ENCODE measurements around the gene TXLNB. TPM values are rescaled to one million over a fixed set of nuclear protein-coding genes. Genes with fewer than 3 reads are reported as not detected.

TXLNB gene
- total RNA-seq, 1 experiment from 2014 or later: not detected

GRCh38 chr6:139251045-139251690, 40.6 kb downstream of the TXLNB start:
- no peak for TF ChIP-seq SIN3A (IDR thresholded peaks at IDR 0.05; ENCODE audit: borderline replicate concordance, insufficient read depth, low read depth, low read length)
- TF ChIP-seq TCF7L2 (IDR thresholded peaks at IDR 0.05; ENCODE audit: low read depth, low read length): no peak
- TF ChIP-seq POLR2AphosphoS5 (IDR thresholded peaks at IDR 0.05; ENCODE audit: low read depth, low read length): no peak
- no peak for TF ChIP-seq REST (IDR thresholded peaks at IDR 0.05; ENCODE audit: insufficient read depth in 1 of 2, low read depth in 2 of 2, low read length in 1 of 2)
- no peak for TF ChIP-seq CTCF (IDR thresholded peaks at IDR 0.05)
- Histone ChIP-seq H3K36me3 (ENCODE audit: control insufficient read depth, insufficient read depth, low read length) (no peaks in the 10 kb centered on the region), H3K4me1 (ENCODE audit: control insufficient read depth, insufficient read depth, low read length) (no peaks in the 10 kb centered on the region), H3K9me3 (ENCODE audit: control insufficient read depth, insufficient read depth, low read depth, low read length) (no peaks in the 10 kb centered on the region), H3K4me3 (ENCODE audit: low read depth in 2 of 2, low read length in 2 of 2) (no peak overlapping the region), H3K27me3 (ENCODE audit: control insufficient read depth, insufficient read depth, low read length) (no peaks in the 10 kb centered on the region), H3K27ac (ENCODE audit: low read length) (no peak overlapping the region)
- intact Hi-C loops (cut with micrococcal nuclease; ENCODE audit: unreplicated experiment): no loop called here
- CTCF ChIA-PET: no interaction called here
- in situ Hi-C loops (cut with HindIII; ENCODE audit: low pct_unique_long_range_greater_than_20kb, low sequenced_read_pairs): no loop called here
- ATAC-seq: no peak
- no TSS peak for BruUV-seq (replicated peaks)
- POLR2A ChIA-PET: no interaction called here
- DNase-seq (ENCODE audit: low read depth, low spot score): no peak

- no peak overlapping the region for H3K4me3 ChIP-seq (ENCODE audit: low read depth in 2 of 2, low read length in 2 of 2)
- BruUV-seq (replicated peaks): no TSS peak
- in situ Hi-C loops (cut with HindIII; ENCODE audit: low pct_unique_long_range_greater_than_20kb, low sequenced_read_pairs) (no loop called here), intact Hi-C loops (cut with micrococcal nuclease; ENCODE audit: unreplicated experiment) (no loop called here)
- TF ChIP-seq REST (IDR thresholded peaks at IDR 0.05; ENCODE audit: insufficient read depth in 1 of 2, low read depth in 2 of 2, low read length in 1 of 2) (no peak), CTCF (IDR thresholded peaks at IDR 0.05) (peak; percentile 84)
- ATAC-seq (peak; percentile 91), DNase-seq (ENCODE audit: low read depth, low spot score) (no peak)
- no peaks in the 10 kb centered on the region for H3K9me3 ChIP-seq (ENCODE audit: control insufficient read depth, insufficient read depth, low read depth, low read length)
- no peaks in the 10 kb centered on the region for H3K4me1 ChIP-seq (ENCODE audit: control insufficient read depth, insufficient read depth, low read length)
- H3K36me3 ChIP-seq (ENCODE audit: control insufficient read depth, insufficient read depth, low read length): no peaks in the 10 kb centered on the region
- H3K27me3 ChIP-seq (ENCODE audit: control insufficient read depth, insufficient read depth, low read length): no peaks in the 10 kb centered on the region
- no peak overlapping the region for H3K27ac ChIP-seq (ENCODE audit: low read length)
- ChIA-PET POLR2A (no interaction called here), CTCF (interaction anchor here (0.5 to 0.7 kb wide), 2 partner anchors 13 to 20 kb away, joined by 3 to 4 read pairs; no protein-coding TSS in a partner anchor)
Measured at GRCh38 chr6:139250296-139251044, 41.3 kb downstream of the TXLNB start.
